Activated B cell treated with CpG ODN at 0.5 μM for 24 hours (primary cell): ENCODE results near the gene MRM3. TPM values are rescaled to one million over a fixed set of nuclear protein-coding genes. Genes with fewer than 3 reads are reported as not detected.
"Not testable (repeated sequence)": the region's sequence is repeated elsewhere in the genome, so short reads cannot be mapped to it uniquely, and the experiment has no call there.

ENCODE experiments used
- ATAC-seq: fragments of 200-7000 bp; cut with Tn5 transposase; one replicate; pipeline ENCODE4 v1.10.0; 2021; ENCODE audit warnings: low read depth, mild to moderate bottlenecking, moderate library complexity
- CTCF ChIA-PET: fragments of 350-600 bp; sonication (Branson Sonifier 250); formaldehyde crosslinking; loops from one replicate; lab custom pipeline; 2021; ENCODE audit warnings: antibody characterized with exemption; lab: Charles Lee
- POLR2A ChIA-PET: fragments of 350-600 bp; sonication (Branson Sonifier 250); formaldehyde crosslinking; loops from one replicate; lab custom pipeline; 2021; ENCODE audit warnings: antibody characterized with exemption; lab: Charles Lee
- DNase-seq: peaks from one replicate; pipeline ENCODE4 v3.0.0; 2022
- H3K27ac Mint-ChIP-seq: one replicate; pipeline ENCODE4 v1.8.0; 2020; ENCODE audit warnings: mixed read lengths
- H3K27me3 Mint-ChIP-seq: one replicate; pipeline ENCODE4 v1.8.0; 2021; ENCODE audit warnings: mixed read lengths
- H3K36me3 Mint-ChIP-seq: one replicate; pipeline ENCODE4 v1.8.0; 2021; ENCODE audit warnings: low read depth, mixed read lengths
- H3K4me1 Mint-ChIP-seq: one replicate; pipeline ENCODE4 v1.8.0; 2021; ENCODE audit warnings: mixed read lengths
- H3K4me3 Mint-ChIP-seq: one replicate; pipeline ENCODE4 v1.8.0; 2020; ENCODE audit warnings: mild to moderate bottlenecking, mixed read lengths
- H3K9me3 Mint-ChIP-seq: one replicate; pipeline ENCODE4 v1.8.0; 2020; ENCODE audit warnings: mixed read lengths
- intact Hi-C: fragments of 100-400 bp; cut with micrococcal nuclease; formaldehyde crosslinking; loops from one replicate; pipeline ENCODE4 v1.15.1; 2024
- total RNA-seq: library from RNA; stranded (reverse); gene quantifications from 2 replicates; pipeline ENCODE4 v1.2.3, GENCODE V29; 2022
- TF ChIP-seq, protein P1 (sequence below): fragments of 200-600 bp; IDR thresholded peaks from one replicate; pipeline ENCODE4 v1.8.0; 2022; ENCODE audit warnings: antibody characterized with exemption, mild to moderate bottlenecking

Gene MRM3
- total RNA-seq, 1 donor from 2014 or later = 26.3 TPM

DNA sequence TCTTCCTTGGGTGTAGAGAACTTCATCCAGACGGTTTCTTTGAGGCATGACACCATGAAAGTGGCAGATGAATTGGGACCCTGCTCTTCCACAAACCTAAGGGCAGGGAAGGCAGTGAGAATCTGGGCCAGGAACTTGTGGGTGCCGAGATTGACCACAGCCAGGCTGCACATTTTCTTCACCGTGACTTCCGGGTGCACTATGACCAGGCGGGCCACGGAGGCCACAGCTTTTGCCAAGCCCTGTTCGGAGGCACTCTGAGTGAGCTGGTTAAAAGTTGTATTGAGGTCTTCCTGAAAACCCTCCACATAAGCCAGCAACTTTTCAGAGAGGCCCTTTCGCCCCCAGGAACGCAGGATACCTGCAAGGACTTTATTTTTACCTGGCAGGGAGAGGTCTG is 36.0 kb upstream of the MRM3 start:
- no peaks in the 10 kb centered on the region for H3K27me3 Mint-ChIP-seq
- H3K4me3 Mint-ChIP-seq = no peak overlapping the region
- intact Hi-C loops = no loop called here
- no peak overlapping the region for H3K27ac Mint-ChIP-seq
- DNase-seq (no peak), ATAC-seq (no peak)
- TF ChIP-seq, protein P1, sequence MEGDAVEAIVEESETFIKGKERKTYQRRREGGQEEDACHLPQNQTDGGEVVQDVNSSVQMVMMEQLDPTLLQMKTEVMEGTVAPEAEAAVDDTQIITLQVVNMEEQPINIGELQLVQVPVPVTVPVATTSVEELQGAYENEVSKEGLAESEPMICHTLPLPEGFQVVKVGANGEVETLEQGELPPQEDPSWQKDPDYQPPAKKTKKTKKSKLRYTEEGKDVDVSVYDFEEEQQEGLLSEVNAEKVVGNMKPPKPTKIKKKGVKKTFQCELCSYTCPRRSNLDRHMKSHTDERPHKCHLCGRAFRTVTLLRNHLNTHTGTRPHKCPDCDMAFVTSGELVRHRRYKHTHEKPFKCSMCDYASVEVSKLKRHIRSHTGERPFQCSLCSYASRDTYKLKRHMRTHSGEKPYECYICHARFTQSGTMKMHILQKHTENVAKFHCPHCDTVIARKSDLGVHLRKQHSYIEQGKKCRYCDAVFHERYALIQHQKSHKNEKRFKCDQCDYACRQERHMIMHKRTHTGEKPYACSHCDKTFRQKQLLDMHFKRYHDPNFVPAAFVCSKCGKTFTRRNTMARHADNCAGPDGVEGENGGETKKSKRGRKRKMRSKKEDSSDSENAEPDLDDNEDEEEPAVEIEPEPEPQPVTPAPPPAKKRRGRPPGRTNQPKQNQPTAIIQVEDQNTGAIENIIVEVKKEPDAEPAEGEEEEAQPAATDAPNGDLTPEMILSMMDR = no peak
- ChIA-PET POLR2A (no interaction called here), CTCF (no interaction called here)
- peaks cover 64% of the 10 kb centered on the region for H3K36me3 Mint-ChIP-seq
- no peaks in the 10 kb centered on the region for H3K9me3 Mint-ChIP-seq
- peaks cover 26% of the 10 kb centered on the region for H3K4me1 Mint-ChIP-seq

DNA sequence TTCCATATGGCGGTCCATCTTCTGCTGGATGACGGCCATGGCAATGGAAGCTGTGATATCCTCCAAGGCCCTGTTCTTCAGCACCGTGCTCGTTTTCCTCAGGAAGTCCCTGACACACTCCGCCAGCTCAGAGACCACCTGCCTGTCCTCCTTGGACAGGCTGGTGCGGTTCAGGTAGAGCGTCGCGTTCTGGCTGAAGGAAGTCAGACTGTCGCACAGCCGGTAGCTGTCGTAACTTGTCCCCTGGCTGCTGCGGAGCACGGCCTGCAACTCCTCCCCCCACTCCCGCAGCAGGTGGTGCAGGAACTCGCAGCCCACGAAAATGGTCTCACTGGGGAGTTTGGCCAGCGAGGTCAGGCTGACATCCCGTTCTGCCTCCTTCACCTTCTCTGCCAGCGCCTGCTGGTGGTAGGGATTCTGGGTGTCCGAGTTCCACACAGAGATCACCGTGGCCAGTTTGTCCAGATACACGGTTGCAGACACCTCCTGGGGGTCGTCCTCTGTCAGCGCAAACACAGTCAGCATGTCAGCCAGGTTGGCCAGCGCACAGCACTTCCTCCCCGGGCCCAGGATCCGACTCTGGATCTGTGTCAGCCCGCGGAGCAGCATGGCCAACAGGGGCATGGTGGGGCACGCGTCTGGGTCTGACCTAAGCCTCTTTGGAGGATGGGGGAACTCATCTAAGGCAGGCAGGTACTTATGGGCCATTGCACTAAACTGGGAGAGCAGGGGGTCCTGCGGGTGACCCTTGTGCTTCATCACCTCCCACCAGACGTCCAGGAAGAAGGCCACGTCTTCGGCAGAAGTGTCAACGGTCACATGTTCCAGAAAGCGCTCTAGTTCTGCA is 35.1 kb upstream of the MRM3 start:
- DNase-seq (no peak), ATAC-seq (no peak)
- no peak overlapping the region for H3K27ac Mint-ChIP-seq
- ChIA-PET CTCF (no interaction called here), POLR2A (no interaction called here)
- H3K4me1 Mint-ChIP-seq = peaks cover 24% of the 10 kb centered on the region
- TF ChIP-seq, protein P1 = no peak
- intact Hi-C loops = no loop called here
- H3K27me3 Mint-ChIP-seq = no peaks in the 10 kb centered on the region
- H3K4me3 Mint-ChIP-seq = no peak overlapping the region
- no peaks in the 10 kb centered on the region for H3K9me3 Mint-ChIP-seq
- H3K36me3 Mint-ChIP-seq = peaks cover 61% of the 10 kb centered on the region

DNA sequence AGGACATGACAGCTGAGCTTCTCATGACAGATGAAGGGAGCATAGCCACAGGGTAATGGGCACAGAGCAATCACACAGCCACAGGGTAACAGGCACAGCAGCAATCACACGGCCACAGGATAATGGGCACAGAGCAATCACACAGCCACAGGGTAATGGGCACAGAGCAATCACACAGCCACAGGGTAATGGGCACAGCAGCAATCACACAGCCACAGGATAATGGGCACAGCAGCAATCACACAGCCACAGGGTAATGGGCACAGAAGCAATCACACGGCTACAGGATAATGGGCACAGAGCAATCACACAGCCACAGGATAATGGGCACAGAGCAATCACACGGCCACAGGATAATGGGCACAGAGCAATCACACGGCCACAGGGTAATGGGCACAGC is 33.5 kb upstream of the MRM3 start:
- DNase-seq, H3K27me3 Mint-ChIP-seq, H3K4me3 Mint-ChIP-seq, H3K27ac Mint-ChIP-seq, intact Hi-C loops, CTCF ChIA-PET, H3K9me3 Mint-ChIP-seq, POLR2A ChIA-PET, ATAC-seq: not testable (repeated sequence)
- peaks cover 31% of the 10 kb centered on the region for H3K4me1 Mint-ChIP-seq
- peaks cover 49% of the 10 kb centered on the region for H3K36me3 Mint-ChIP-seq

DNA sequence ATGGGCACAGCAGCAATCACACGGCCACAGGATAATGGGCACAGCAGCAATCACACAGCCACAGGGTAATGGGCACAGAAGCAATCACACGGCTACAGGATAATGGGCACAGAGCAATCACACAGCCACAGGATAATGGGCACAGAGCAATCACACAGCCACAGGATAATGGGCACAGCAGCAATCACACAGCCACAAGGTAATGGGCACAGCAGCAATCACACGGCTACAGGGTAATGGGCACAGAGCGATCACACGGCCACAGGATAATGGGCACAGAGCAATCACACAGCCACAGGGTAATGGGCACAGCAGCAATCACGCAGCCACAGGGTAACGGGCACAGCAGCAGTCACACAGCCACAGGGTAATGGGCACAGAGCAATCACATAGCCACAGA is 32.8 kb upstream of the MRM3 start:
- Mint-ChIP-seq H3K36me3 (peaks cover 43% of the 10 kb centered on the region), H3K4me3 (peak overlapping the region; percentile 46), H3K4me1 (peaks cover 31% of the 10 kb centered on the region)
- intact Hi-C loops, H3K27ac Mint-ChIP-seq, CTCF ChIA-PET, H3K9me3 Mint-ChIP-seq, ATAC-seq, DNase-seq, H3K27me3 Mint-ChIP-seq: not testable (repeated sequence)
- POLR2A ChIA-PET = interaction anchor here (1.1 kb wide), 1 partner anchor 16 kb away, joined by 5 read pairs; no protein-coding TSS in a partner anchor

DNA sequence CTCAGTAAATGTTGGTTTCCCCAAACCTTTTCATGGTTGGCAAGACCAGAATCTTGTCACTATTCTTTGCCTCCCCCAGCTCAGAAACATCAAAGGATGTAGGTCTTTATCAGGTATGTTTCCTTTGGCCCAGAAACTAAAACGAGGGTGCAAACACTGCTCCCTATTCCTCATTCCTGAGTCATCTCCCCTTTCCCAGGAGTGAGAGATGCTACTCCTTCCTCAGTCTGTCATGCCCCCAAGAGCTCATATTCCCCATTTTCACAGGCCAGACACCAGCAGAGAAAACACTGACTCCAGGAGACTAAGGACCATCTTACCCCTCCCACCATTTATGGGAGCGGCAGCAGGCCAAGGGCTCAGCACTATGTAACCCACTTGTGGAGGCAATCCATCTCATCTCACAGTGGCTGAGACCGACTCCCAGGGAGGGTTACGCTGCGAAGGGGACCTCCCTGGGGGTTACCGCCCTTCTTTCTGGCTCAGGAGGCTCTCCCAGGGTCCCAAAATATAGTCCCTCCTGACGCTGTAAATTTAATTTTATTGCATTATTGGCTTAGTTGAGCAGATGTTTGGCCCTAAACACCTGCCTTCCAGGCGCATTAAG is 31.6 kb upstream of the MRM3 start:
- Mint-ChIP-seq H3K27ac (peak overlapping the region; percentile 93), H3K9me3 (no peaks in the 10 kb centered on the region), H3K4me1 (peaks cover 31% of the 10 kb centered on the region), H3K4me3 (peak overlapping the region; percentile 91), H3K36me3 (peaks cover 32% of the 10 kb centered on the region), H3K27me3 (no peaks in the 10 kb centered on the region)
- CTCF ChIA-PET = interaction anchor here (0.6 to 1.4 kb wide), 2 partner anchors 18 to 35 kb away, joined by 3 read pairs; no protein-coding TSS in a partner anchor
- POLR2A ChIA-PET = interaction anchor here (0.9 to 3.2 kb wide), 3 partner anchors 9 to 17 kb away, joined by 3 to 31 read pairs (median 5); no protein-coding TSS in a partner anchor
- intact Hi-C loops = no loop called here
- no peak for ATAC-seq
- DNase-seq = no peak
- TF ChIP-seq, protein P1 = no peak
